IMR-90 (cell line): ENCODE measurements around the gene STX16. TPM values are rescaled to one million over a fixed set of nuclear protein-coding genes. Genes with fewer than 3 reads are reported as not detected.

Experiments used
- ATAC-seq: fragments of 200-7000 bp; cut with Tn5 transposase; 2 replicates; pipeline ENCODE4 v1.9.1; 2020; ENCODE audit warnings: low read depth, mild to moderate bottlenecking, moderate library complexity
- BruUV-seq: library from RNA; stranded (reverse); fragments of 400-500 nt; replicated peaks from 2 replicates; lab custom pipeline; 2021; lab: Mats Ljungman, UMichigan
- CTCF ChIA-PET: fragments of 300-600 bp; formaldehyde crosslinking; extraction: SDS; loops from one replicate; lab custom pipeline; 2021; ENCODE audit warnings: antibody characterized with exemption; lab: Yijun Ruan, JAX
- POLR2A ChIA-PET: fragments of 300-600 bp; sonication (Branson Sonifier 250); formaldehyde crosslinking; loops from one replicate; lab custom pipeline; 2022; ENCODE audit warnings: antibody characterized with exemption; ENCODE audit not compliant: unreplicated experiment; lab: Charles Lee
- DNase-seq: peaks from one replicate; pipeline ENCODE4 v3.0.0; 2013
- H2AFZ ChIP-seq: replicated peaks from 2 replicates; pipeline ENCODE3; 2013; ENCODE audit warnings: low read length, mild to moderate bottlenecking; ENCODE audit not compliant: poor library complexity
- H2AK5ac ChIP-seq: 2 replicates; pipeline ENCODE4 v1.6.1; 2013; ENCODE audit warnings: low read depth, low read length, inconsistent platforms
- H2AK9ac ChIP-seq: replicated peaks from 2 replicates; pipeline ENCODE3; 2013; ENCODE audit warnings: mild to moderate bottlenecking, low read depth, low read length, moderate library complexity; ENCODE audit not compliant: poor library complexity
- H2BK120ac ChIP-seq: 2 replicates; pipeline ENCODE4 v1.6.1; 2013; ENCODE audit warnings: low read depth, low read length, inconsistent platforms
- H2BK15ac ChIP-seq: 3 replicates; pipeline ENCODE4 v1.6.1; 2013; ENCODE audit warnings: low read depth, low read length, inconsistent platforms
- H2BK20ac ChIP-seq: 2 replicates; pipeline ENCODE4 v1.6.1; 2013; ENCODE audit warnings: low read depth, mild to moderate bottlenecking, inconsistent platforms, low read length, moderate library complexity
- H2BK5ac ChIP-seq: 2 replicates; pipeline ENCODE4 v1.6.1; 2013; ENCODE audit warnings: mild to moderate bottlenecking, low read depth, low read length, inconsistent platforms; ENCODE audit not compliant: poor library complexity, severe bottlenecking
- H3K14ac ChIP-seq: replicated peaks from 2 replicates; pipeline ENCODE4 v1.6.1; 2013; ENCODE audit warnings: low read depth, low read length, inconsistent platforms
- H3K18ac ChIP-seq: 2 replicates; pipeline ENCODE4 v1.6.1; 2013; ENCODE audit warnings: low read depth, low read length, control low read depth
- H3K23ac ChIP-seq: 2 replicates; pipeline ENCODE4 v1.6.1; 2013; ENCODE audit warnings: low read depth, low read length, inconsistent platforms
- H3K27ac ChIP-seq: 2 replicates; pipeline ENCODE4 v1.5.1; 2013; ENCODE audit warnings: mild to moderate bottlenecking, control low read depth, low read length; ENCODE audit not compliant: insufficient read depth
- H3K27me3 ChIP-seq: 2 replicates; pipeline ENCODE4 v1.6.1; 2013; ENCODE audit warnings: low read length; ENCODE audit not compliant: control insufficient read depth, insufficient read depth
- H3K36me3 ChIP-seq: 2 replicates; pipeline ENCODE4 v1.6.1; 2013; ENCODE audit warnings: low read length, mixed read lengths; ENCODE audit not compliant: control insufficient read depth, insufficient read depth
- H3K4ac ChIP-seq: 2 replicates; pipeline ENCODE4 v1.6.1; 2013; ENCODE audit warnings: low read depth, low read length, inconsistent platforms
- H3K4me1 ChIP-seq: 2 replicates; pipeline ENCODE4 v1.6.1; 2013; ENCODE audit warnings: low read length, mixed read lengths; ENCODE audit not compliant: control insufficient read depth, insufficient read depth
- H3K4me2 ChIP-seq: 2 replicates; pipeline ENCODE4 v1.6.1; 2013; ENCODE audit warnings: low read depth, mild to moderate bottlenecking, control low read depth, low read length, moderate library complexity
- H3K4me3 ChIP-seq: 2 replicates; pipeline ENCODE4 v1.5.1; 2013; ENCODE audit warnings: low read depth, mild to moderate bottlenecking, control low read depth, low read length, moderate library complexity; ENCODE audit not compliant: insufficient read depth
- H3K56ac ChIP-seq: 2 replicates; pipeline ENCODE4 v1.6.1; 2013; ENCODE audit warnings: low read length, inconsistent platforms; ENCODE audit not compliant: insufficient read depth; ENCODE audit errors: extremely low read depth
- H3K79me1 ChIP-seq, 2 experiments: 2 replicates each; pipeline ENCODE4 v1.6.1; 2013; ENCODE audit warnings: low read length in 2 of 2, inconsistent platforms in 1 of 2, low read depth in 1 of 2
- H3K9ac ChIP-seq: 2 replicates; pipeline ENCODE4 v1.6.1; 2013; ENCODE audit warnings: low read depth, low read length, control low read depth
- H3K9me1 ChIP-seq: 2 replicates; pipeline ENCODE4 v1.6.1; 2013; ENCODE audit warnings: low read length, inconsistent platforms; ENCODE audit not compliant: insufficient read depth
- H3K9me3 ChIP-seq: 2 replicates; pipeline ENCODE4 v1.6.1; 2013; ENCODE audit warnings: low read length; ENCODE audit not compliant: control insufficient read depth, insufficient read depth
- H4K20me1 ChIP-seq: 2 replicates; pipeline ENCODE4 v1.6.1; 2013; ENCODE audit warnings: low read length, inconsistent platforms; ENCODE audit not compliant: insufficient read depth
- H4K5ac ChIP-seq: 2 replicates; pipeline ENCODE4 v1.6.1; 2013; ENCODE audit warnings: mild to moderate bottlenecking, low read depth, low read length, control low read depth
- H4K8ac ChIP-seq, 2 experiments: 2 replicates each; pipeline ENCODE4 v1.6.1; 2013; ENCODE audit warnings: low read depth in 2 of 2, low read length in 2 of 2, control low read depth in 1 of 2, inconsistent platforms in 1 of 2
- H4K91ac ChIP-seq: 2 replicates; pipeline ENCODE4 v1.6.1; 2013; ENCODE audit warnings: low read depth, low read length, inconsistent platforms; ENCODE audit not compliant: insufficient read depth
- BHLHE40 ChIP-seq: fragments of 150-350 bp; IDR thresholded peaks from 2 replicates; pipeline ENCODE4 v1.6.1; 2016; ENCODE audit warnings: mild to moderate bottlenecking, low read depth, low read length
- CEBPB ChIP-seq: IDR thresholded peaks from 2 replicates; pipeline ENCODE4 v1.6.1; 2012; ENCODE audit warnings: low read depth, low read length, improper control_type of control experiment
- CHD1 ChIP-seq: IDR thresholded peaks from 2 replicates; pipeline ENCODE4 v1.6.1; 2012; ENCODE audit warnings: low read depth, low read length, improper control_type of control experiment
- ELK1 ChIP-seq: fragments of 150-350 bp; IDR thresholded peaks from 2 replicates; pipeline ENCODE4 v1.6.1; 2016; ENCODE audit warnings: low read depth, mild to moderate bottlenecking, low read length, moderate library complexity, borderline replicate concordance
- FOS ChIP-seq: fragments of 150-350 bp; IDR thresholded peaks from 2 replicates; pipeline ENCODE4 v1.6.1; 2016; ENCODE audit warnings: low read depth, low read length
- MAFK ChIP-seq: IDR thresholded peaks from 2 replicates; pipeline ENCODE4 v1.6.1; 2012; ENCODE audit warnings: low read depth, low read length, improper control_type of control experiment
- MAZ ChIP-seq: IDR thresholded peaks from 2 replicates; pipeline ENCODE4 v1.6.1; 2012; ENCODE audit warnings: low read depth, mild to moderate bottlenecking, low read length, improper control_type of control experiment, moderate library complexity, borderline replicate concordance
- MXI1 ChIP-seq: IDR thresholded peaks from 2 replicates; pipeline ENCODE4 v1.6.1; 2012; ENCODE audit warnings: low read depth, mild to moderate bottlenecking, low read length, moderate library complexity, borderline replicate concordance
- NFE2L2 ChIP-seq: fragments of 150-350 bp; IDR thresholded peaks from 2 replicates; pipeline ENCODE4 v1.6.1; 2016; ENCODE audit warnings: low read depth, mild to moderate bottlenecking, low read length
- POLR2A ChIP-seq: IDR thresholded peaks from 2 replicates; pipeline ENCODE4 v1.6.1; 2012; ENCODE audit warnings: mild to moderate bottlenecking, low read depth, low read length
- RAD21 ChIP-seq: IDR thresholded peaks from 2 replicates; pipeline ENCODE4 v1.6.1; 2012; ENCODE audit warnings: low read length, improper control_type of control experiment
- RCOR1 ChIP-seq: IDR thresholded peaks from 2 replicates; pipeline ENCODE4 v1.6.1; 2012; ENCODE audit warnings: mild to moderate bottlenecking, low read length, improper control_type of control experiment; ENCODE audit not compliant: insufficient replicate concordance
- RFX5 ChIP-seq: IDR thresholded peaks from 2 replicates; pipeline ENCODE4 v1.8.0; 2012; ENCODE audit warnings: low read depth, mild to moderate bottlenecking, low read length, moderate library complexity
- SMC3 ChIP-seq: fragments of 150-350 bp; IDR thresholded peaks from 2 replicates; pipeline ENCODE4 v1.6.1; 2016; ENCODE audit warnings: low read depth, mild to moderate bottlenecking, antibody characterized with exemption, low read length, moderate library complexity
- WGBS, 2 experiments: methylation state at CpG; one replicate each; pipeline versions ENCODE4 v1.1.5 to v1.1.7; 2013; ENCODE audit warnings: missing lambda C conversion rate in 2 of 2; ENCODE audit not compliant: insufficient read length in 1 of 2; ENCODE audit errors: extremely low coverage in 2 of 2; 5-methylcytosine and 5-hydroxymethylcytosine counted together
- dilution Hi-C: fragments of 300-500 bp; cut with HindIII; formaldehyde crosslinking; loops from one replicate; pipeline ENCODE4 v1.14.3; 2018; ENCODE audit warnings: low sequenced_read_pairs; ENCODE audit not compliant: unreplicated experiment
- in situ Hi-C: fragments of 300-500 bp; cut with MboI; formaldehyde crosslinking; loops from 3 replicates; pipeline ENCODE4 v1.14.3; 2019; ENCODE audit warnings: low sequenced_read_pairs, inconsistent platforms, mixed read lengths
- intact Hi-C: fragments of 100-400 bp; cut with micrococcal nuclease; formaldehyde crosslinking; loops from 2 replicates; pipeline ENCODE4 v1.10.0; 2022
- polyA plus RNA-seq, 3 experiments: library from polyadenylated mRNA; depleted of rRNA; stranded (reverse); fragments of >200 nt; gene quantifications; 2 replicates each; pipeline ENCODE4 v1.2.3, GENCODE V29; 2012; ENCODE audit warnings: low replicate concordance in 1 of 3
- total RNA-seq: library from RNA; depleted of rRNA; stranded (reverse); fragments of >200 nt; gene quantifications from 2 replicates; pipeline ENCODE4 v1.2.3, GENCODE V29; 2012
- TF ChIP-seq, protein P1 (sequence below): fragments of 150-350 bp; IDR thresholded peaks from 2 replicates; pipeline ENCODE4 v1.6.1; 2017; ENCODE audit warnings: mild to moderate bottlenecking, antibody characterized with exemption, low read length, low read depth
- TF ChIP-seq, protein P2 (sequence below): conservative IDR thresholded peaks from 2 replicates; pipeline ENCODE4 v1.5.1; 2012; ENCODE audit warnings: mild to moderate bottlenecking, low read depth, low read length, improper control_type of control experiment

Gene STX16
- total and polyA plus RNA-seq, 2 of the 4 experiments (the other 2 are of a cell fraction) = 26.9 to 58.2 TPM

DNA sequence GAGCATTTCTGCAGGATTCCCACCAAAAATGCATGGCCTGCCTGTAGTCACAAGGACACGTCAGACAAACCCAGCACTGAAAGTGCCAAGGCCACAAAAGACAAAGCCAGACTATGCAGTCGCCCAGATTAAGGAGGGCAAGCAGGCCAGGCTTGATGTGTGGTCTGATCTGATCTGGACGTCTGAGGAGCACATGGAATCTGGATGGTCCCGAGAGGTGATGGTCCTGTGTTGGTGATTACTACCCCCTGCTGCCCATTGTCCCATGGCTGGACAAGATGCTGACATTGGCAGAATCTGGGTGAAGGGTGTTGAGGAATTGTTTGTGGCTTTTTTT lies 58.6 kb downstream of the STX16 start:
- TF ChIP-seq NFE2L2 = no peak
- TF ChIP-seq CEBPB = no peak
- no peak for TF ChIP-seq BHLHE40
- no peak; the same call in 1 of the 2 replicates for TF ChIP-seq MAFK
- TF ChIP-seq MXI1 = no peak
- TF ChIP-seq SMC3 = no peak
- no peak for TF ChIP-seq RAD21
- no peak for TF ChIP-seq MAZ
- TF ChIP-seq CHD1 = no peak
- TF ChIP-seq, protein P1, sequence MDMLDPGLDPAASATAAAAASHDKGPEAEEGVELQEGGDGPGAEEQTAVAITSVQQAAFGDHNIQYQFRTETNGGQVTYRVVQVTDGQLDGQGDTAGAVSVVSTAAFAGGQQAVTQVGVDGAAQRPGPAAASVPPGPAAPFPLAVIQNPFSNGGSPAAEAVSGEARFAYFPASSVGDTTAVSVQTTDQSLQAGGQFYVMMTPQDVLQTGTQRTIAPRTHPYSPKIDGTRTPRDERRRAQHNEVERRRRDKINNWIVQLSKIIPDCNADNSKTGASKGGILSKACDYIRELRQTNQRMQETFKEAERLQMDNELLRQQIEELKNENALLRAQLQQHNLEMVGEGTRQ = no peak
- TF ChIP-seq RCOR1 = no peak
- TF ChIP-seq FOS = no peak
- TF ChIP-seq ELK1 = no peak
- no peak for TF ChIP-seq POLR2A
- TF ChIP-seq, protein P2, sequence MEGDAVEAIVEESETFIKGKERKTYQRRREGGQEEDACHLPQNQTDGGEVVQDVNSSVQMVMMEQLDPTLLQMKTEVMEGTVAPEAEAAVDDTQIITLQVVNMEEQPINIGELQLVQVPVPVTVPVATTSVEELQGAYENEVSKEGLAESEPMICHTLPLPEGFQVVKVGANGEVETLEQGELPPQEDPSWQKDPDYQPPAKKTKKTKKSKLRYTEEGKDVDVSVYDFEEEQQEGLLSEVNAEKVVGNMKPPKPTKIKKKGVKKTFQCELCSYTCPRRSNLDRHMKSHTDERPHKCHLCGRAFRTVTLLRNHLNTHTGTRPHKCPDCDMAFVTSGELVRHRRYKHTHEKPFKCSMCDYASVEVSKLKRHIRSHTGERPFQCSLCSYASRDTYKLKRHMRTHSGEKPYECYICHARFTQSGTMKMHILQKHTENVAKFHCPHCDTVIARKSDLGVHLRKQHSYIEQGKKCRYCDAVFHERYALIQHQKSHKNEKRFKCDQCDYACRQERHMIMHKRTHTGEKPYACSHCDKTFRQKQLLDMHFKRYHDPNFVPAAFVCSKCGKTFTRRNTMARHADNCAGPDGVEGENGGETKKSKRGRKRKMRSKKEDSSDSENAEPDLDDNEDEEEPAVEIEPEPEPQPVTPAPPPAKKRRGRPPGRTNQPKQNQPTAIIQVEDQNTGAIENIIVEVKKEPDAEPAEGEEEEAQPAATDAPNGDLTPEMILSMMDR = no peak
- TF ChIP-seq RFX5 = no peak
- CTCF ChIA-PET = no interaction called here
- Histone ChIP-seq H3K14ac (no peak overlapping the region), H2BK120ac (no peak overlapping the region), H2AFZ (no peak overlapping the region), H3K9me1 (no peaks in the 10 kb centered on the region), H2BK15ac (no peak overlapping the region), H2AK5ac (no peak overlapping the region), H4K20me1 (no peaks in the 10 kb centered on the region), H2BK20ac (no peak overlapping the region), H3K23ac (no peak overlapping the region), H3K4me2 (no peak overlapping the region), H3K36me3 (no peaks in the 10 kb centered on the region), H3K9me3 (no peaks in the 10 kb centered on the region), H4K8ac (no peak overlapping the region), H3K18ac (no peak overlapping the region), H3K56ac (no peak overlapping the region), H3K9ac (no peak overlapping the region), H3K4me1 (no peaks in the 10 kb centered on the region), H3K27me3 (no peaks in the 10 kb centered on the region), H3K27ac (no peak overlapping the region), H2BK5ac (no peak overlapping the region), H3K4me3 (no peak overlapping the region), H4K91ac (no peak overlapping the region), H3K79me1 (no peaks in the 10 kb centered on the region), H3K4ac (no peak overlapping the region), H4K5ac (no peak overlapping the region), H2AK9ac (no peak overlapping the region)
- 93% methylated on average over 2 of the region's 4 CpGs; no CpG with 5 or more reads in 1 of the 2 experiments for WGBS, 2 experiments
- in situ Hi-C loops (no loop called here), intact Hi-C loops (no loop called here), dilution Hi-C loops (no loop called here)
- ATAC-seq (no peak), DNase-seq (no peak)
- BruUV-seq = no TSS peak
- POLR2A ChIA-PET = no interaction called here
